ENCODE data around the gene SPHKAP.
"Not testable (repeated sequence)": the region's sequence is repeated elsewhere in the genome, so short reads cannot be mapped to it uniquely, and the experiment has no call there.

Gene SPHKAP

GRCh38 chr2:228082571-228082970 is 98.9 kb downstream of the SPHKAP start:
- no peak for TF ChIP-seq EZH2phosphoT487 (IDR thresholded peaks at IDR 0.05; ENCODE audit: borderline replicate concordance)
- TF ChIP-seq, protein P1, sequence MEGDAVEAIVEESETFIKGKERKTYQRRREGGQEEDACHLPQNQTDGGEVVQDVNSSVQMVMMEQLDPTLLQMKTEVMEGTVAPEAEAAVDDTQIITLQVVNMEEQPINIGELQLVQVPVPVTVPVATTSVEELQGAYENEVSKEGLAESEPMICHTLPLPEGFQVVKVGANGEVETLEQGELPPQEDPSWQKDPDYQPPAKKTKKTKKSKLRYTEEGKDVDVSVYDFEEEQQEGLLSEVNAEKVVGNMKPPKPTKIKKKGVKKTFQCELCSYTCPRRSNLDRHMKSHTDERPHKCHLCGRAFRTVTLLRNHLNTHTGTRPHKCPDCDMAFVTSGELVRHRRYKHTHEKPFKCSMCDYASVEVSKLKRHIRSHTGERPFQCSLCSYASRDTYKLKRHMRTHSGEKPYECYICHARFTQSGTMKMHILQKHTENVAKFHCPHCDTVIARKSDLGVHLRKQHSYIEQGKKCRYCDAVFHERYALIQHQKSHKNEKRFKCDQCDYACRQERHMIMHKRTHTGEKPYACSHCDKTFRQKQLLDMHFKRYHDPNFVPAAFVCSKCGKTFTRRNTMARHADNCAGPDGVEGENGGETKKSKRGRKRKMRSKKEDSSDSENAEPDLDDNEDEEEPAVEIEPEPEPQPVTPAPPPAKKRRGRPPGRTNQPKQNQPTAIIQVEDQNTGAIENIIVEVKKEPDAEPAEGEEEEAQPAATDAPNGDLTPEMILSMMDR (conservative IDR thresholded peaks at IDR 0.05; ENCODE audit: low read length): no peak

DNA sequence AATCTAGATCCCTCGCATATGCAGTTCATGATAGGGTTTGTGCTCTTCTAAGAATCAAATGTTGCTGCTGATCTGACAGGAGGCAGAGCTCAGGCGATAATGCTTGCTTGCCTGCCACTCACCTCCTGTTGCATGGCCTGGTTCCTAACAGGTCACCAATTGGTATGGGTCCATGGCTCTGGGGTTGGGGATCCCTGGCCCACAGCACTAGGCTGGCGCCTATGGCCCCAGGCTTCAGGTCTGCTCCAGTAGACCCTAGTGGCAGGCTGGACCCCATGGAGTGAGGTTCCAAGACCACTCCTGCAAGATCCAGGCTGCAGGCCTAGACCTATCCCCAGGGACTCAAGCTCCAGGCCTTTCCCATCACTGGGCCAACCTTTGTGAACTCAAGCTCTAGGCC is 102.3 kb downstream of the SPHKAP start:
- H3K4me2 ChIP-seq (ENCODE audit: low read depth, low read length, poor library complexity, severe bottlenecking): no peak overlapping the region
- H2AFZ ChIP-seq (ENCODE audit: low read length): no peak overlapping the region
- H3K4me3 ChIP-seq (ENCODE audit: low read length, poor library complexity, severe bottlenecking): no peak overlapping the region
- no peak overlapping the region for H3K9ac ChIP-seq (ENCODE audit: low read depth, low read length, poor library complexity, severe bottlenecking)
- no peaks in the 10 kb centered on the region for H3K27me3 ChIP-seq (ENCODE audit: insufficient read depth, low read length, poor library complexity, severe bottlenecking)
- H3K9me2 ChIP-seq (replicated peaks; ENCODE audit: low read depth, low read length): no peaks in the 10 kb centered on the region
- H3K79me2 ChIP-seq (ENCODE audit: insufficient read depth, low read length): no peaks in the 10 kb centered on the region
- H3K36me3 ChIP-seq (ENCODE audit: insufficient read depth, low read length): no peaks in the 10 kb centered on the region
- H3F3A ChIP-seq (ENCODE audit: low read depth): no peaks in the 10 kb centered on the region
- H3K9me3 ChIP-seq (ENCODE audit: insufficient read depth, low read depth, low read length): no peaks in the 10 kb centered on the region; the same call in 1 of the 2 replicates
- no peaks in the 10 kb centered on the region for H4K20me1 ChIP-seq (ENCODE audit: insufficient read depth, low read length, poor library complexity, severe bottlenecking)
- no peaks in the 10 kb centered on the region for H3K4me1 ChIP-seq (ENCODE audit: insufficient read depth, low read length, poor library complexity, severe bottlenecking)
- no peak for TF ChIP-seq EZH2phosphoT487 (IDR thresholded peaks at IDR 0.05; ENCODE audit: borderline replicate concordance)
- TF ChIP-seq, protein P1 (conservative IDR thresholded peaks at IDR 0.05; ENCODE audit: low read length): no peak

More at GRCh38 chr2:228082571-228082970, 98.9 kb downstream of the SPHKAP start:
- H2AFZ ChIP-seq (ENCODE audit: low read length): no peak overlapping the region
- H3K27me3 ChIP-seq (ENCODE audit: insufficient read depth, low read length, poor library complexity, severe bottlenecking): no peaks in the 10 kb centered on the region
- H3K79me2 ChIP-seq (ENCODE audit: insufficient read depth, low read length): no peaks in the 10 kb centered on the region
- no peaks in the 10 kb centered on the region; the same call in 1 of the 2 replicates for H3K9me3 ChIP-seq (ENCODE audit: insufficient read depth, low read depth, low read length)
- no peaks in the 10 kb centered on the region for H3F3A ChIP-seq (ENCODE audit: low read depth)
- H3K9ac ChIP-seq (ENCODE audit: low read depth, low read length, poor library complexity, severe bottlenecking): no peak overlapping the region
- no peak overlapping the region for H3K4me2 ChIP-seq (ENCODE audit: low read depth, low read length, poor library complexity, severe bottlenecking)
- no peaks in the 10 kb centered on the region for H3K4me1 ChIP-seq (ENCODE audit: insufficient read depth, low read length, poor library complexity, severe bottlenecking)
- H3K36me3 ChIP-seq (ENCODE audit: insufficient read depth, low read length): no peaks in the 10 kb centered on the region
- no peak overlapping the region for H3K4me3 ChIP-seq (ENCODE audit: low read length, poor library complexity, severe bottlenecking)
- H4K20me1 ChIP-seq (ENCODE audit: insufficient read depth, low read length, poor library complexity, severe bottlenecking): no peaks in the 10 kb centered on the region
- no peaks in the 10 kb centered on the region for H3K9me2 ChIP-seq (replicated peaks; ENCODE audit: low read depth, low read length)

GRCh38 chr2:228076695-228077094 is 104.8 kb downstream of the SPHKAP start:
- not testable (repeated sequence) for H3K4me3 ChIP-seq (ENCODE audit: low read length, poor library complexity, severe bottlenecking); H3K9me2 ChIP-seq (replicated peaks; ENCODE audit: low read depth, low read length); H3K79me2 ChIP-seq (ENCODE audit: insufficient read depth, low read length); H3K36me3 ChIP-seq (ENCODE audit: insufficient read depth, low read length); H3K4me1 ChIP-seq (ENCODE audit: insufficient read depth, low read length, poor library complexity, severe bottlenecking); H2AFZ ChIP-seq (ENCODE audit: low read length); H3K9ac ChIP-seq (ENCODE audit: low read depth, low read length, poor library complexity, severe bottlenecking); H3K4me2 ChIP-seq (ENCODE audit: low read depth, low read length, poor library complexity, severe bottlenecking); H3K9me3 ChIP-seq (ENCODE audit: insufficient read depth, low read depth, low read length); H3K27me3 ChIP-seq (ENCODE audit: insufficient read depth, low read length, poor library complexity, severe bottlenecking); H3F3A ChIP-seq (ENCODE audit: low read depth); H4K20me1 ChIP-seq (ENCODE audit: insufficient read depth, low read length, poor library complexity, severe bottlenecking)

- H3K4me2 ChIP-seq (ENCODE audit: low read depth, low read length, poor library complexity, severe bottlenecking): no peak overlapping the region
Observed at GRCh38 chr2:228072669-228073068, 108.8 kb downstream of the SPHKAP start.

More at GRCh38 chr2:228072669-228073068, 108.8 kb downstream of the SPHKAP start:
- H3K9ac ChIP-seq (ENCODE audit: low read depth, low read length, poor library complexity, severe bottlenecking): no peak overlapping the region
- no peaks in the 10 kb centered on the region for H3K4me1 ChIP-seq (ENCODE audit: insufficient read depth, low read length, poor library complexity, severe bottlenecking)
- TF ChIP-seq, protein P1 (conservative IDR thresholded peaks at IDR 0.05; ENCODE audit: low read length): no peak
- TF ChIP-seq EZH2phosphoT487 (IDR thresholded peaks at IDR 0.05; ENCODE audit: borderline replicate concordance): no peak
- H3K36me3 ChIP-seq (ENCODE audit: insufficient read depth, low read length): no peaks in the 10 kb centered on the region
- no peaks in the 10 kb centered on the region for H3F3A ChIP-seq (ENCODE audit: low read depth)
- no peaks in the 10 kb centered on the region for H3K79me2 ChIP-seq (ENCODE audit: insufficient read depth, low read length)
- H3K9me3 ChIP-seq (ENCODE audit: insufficient read depth, low read depth, low read length): no peaks in the 10 kb centered on the region
- no peak overlapping the region for H2AFZ ChIP-seq (ENCODE audit: low read length)
- H3K4me3 ChIP-seq (ENCODE audit: low read length, poor library complexity, severe bottlenecking): no peak overlapping the region
- H4K20me1 ChIP-seq (ENCODE audit: insufficient read depth, low read length, poor library complexity, severe bottlenecking): no peaks in the 10 kb centered on the region
- H3K27me3 ChIP-seq (ENCODE audit: insufficient read depth, low read length, poor library complexity, severe bottlenecking): no peaks in the 10 kb centered on the region
- no peaks in the 10 kb centered on the region for H3K9me2 ChIP-seq (replicated peaks; ENCODE audit: low read depth, low read length)

Data from Loucy (cell line).